GM23338 (cell line): ENCODE results near the gene RPL29. TPM values are rescaled to one million over a fixed set of nuclear protein-coding genes. Genes with fewer than 3 reads are reported as not detected.

Experiments
- ATAC-seq: fragments of 200-7000 bp; cut with Tn5 transposase; 3 replicates; pipeline ENCODE4 v1.9.1; 2020
- DNase-seq: peaks from one replicate; pipeline ENCODE4 v3.0.0-alpha.2; 2015; ENCODE audit warnings: low spot score
- H2AFZ ChIP-seq: fragments of 200-600 bp; sonication (generic); 2 replicates; pipeline ENCODE4 v1.8.0; 2016; ENCODE audit warnings: antibody characterized with exemption, mild to moderate bottlenecking, moderate library complexity
- H3F3A ChIP-seq: fragments of 200-600 bp; sonication (generic); replicated peaks from 2 replicates; pipeline ENCODE4 v1.8.0; 2017; ENCODE audit warnings: antibody characterized with exemption, mixed run types, low read depth
- H3K27ac ChIP-seq: fragments of 200-600 bp; sonication (generic); 2 replicates; pipeline ENCODE4 v1.6.1; 2016; ENCODE audit warnings: low read depth
- H3K27me3 ChIP-seq: fragments of 200-600 bp; sonication (generic); 2 replicates; pipeline ENCODE4 v1.8.0; 2016; ENCODE audit warnings: mild to moderate bottlenecking, mixed run types, moderate library complexity; ENCODE audit not compliant: insufficient read depth
- H3K36me3 ChIP-seq: fragments of 200-600 bp; sonication (generic); 2 replicates; pipeline ENCODE4 v1.8.0; 2016; ENCODE audit warnings: mild to moderate bottlenecking; ENCODE audit not compliant: insufficient read depth
- H3K4me1 ChIP-seq: fragments of 200-600 bp; sonication (generic); 2 replicates; pipeline ENCODE4 v1.8.0; 2016; ENCODE audit warnings: mild to moderate bottlenecking, moderate library complexity; ENCODE audit not compliant: insufficient read depth
- H3K4me2 ChIP-seq: fragments of 200-600 bp; sonication (generic); 2 replicates; pipeline ENCODE4 v1.7.1; 2017; ENCODE audit warnings: mixed run types
- H3K4me3 ChIP-seq: fragments of 200-600 bp; sonication (generic); 2 replicates; pipeline ENCODE4 v1.6.1; 2016; ENCODE audit warnings: mixed run types
- H3K79me2 ChIP-seq: fragments of 200-600 bp; sonication (generic); replicated peaks from 2 replicates; pipeline ENCODE4 v1.8.0; 2017; ENCODE audit warnings: mild to moderate bottlenecking; ENCODE audit not compliant: insufficient read depth
- H3K9me2 ChIP-seq: fragments of 200-600 bp; sonication (generic); 2 replicates; pipeline ENCODE4 v1.8.0; 2017; ENCODE audit not compliant: insufficient read depth
- H4K20me1 ChIP-seq: fragments of 200-600 bp; sonication (generic); replicated peaks from 2 replicates; pipeline ENCODE4 v1.8.0; 2017; ENCODE audit warnings: mild to moderate bottlenecking; ENCODE audit not compliant: insufficient read depth
- H3K27ac Mint-ChIP-seq: 2 replicates; pipeline ENCODE4 v1.8.0; 2020; ENCODE audit warnings: inconsistent platforms, mild to moderate bottlenecking, moderate library complexity, mixed read lengths
- H3K27me3 Mint-ChIP-seq: 3 replicates; pipeline ENCODE4 v1.8.0; 2022; ENCODE audit warnings: low read depth, mild to moderate bottlenecking, moderate library complexity, mixed read lengths, inconsistent platforms; ENCODE audit not compliant: insufficient read depth, poor library complexity
- H3K36me3 Mint-ChIP-seq: 3 replicates; pipeline ENCODE4 v1.8.0; 2021; ENCODE audit warnings: low read depth, mild to moderate bottlenecking, inconsistent platforms, moderate library complexity, mixed read lengths
- H3K4me1 Mint-ChIP-seq: 3 replicates; pipeline ENCODE4 v1.8.0; 2020; ENCODE audit warnings: mild to moderate bottlenecking, inconsistent platforms, mixed read lengths
- H3K4me3 Mint-ChIP-seq: 3 replicates; pipeline ENCODE4 v1.8.0; 2021; ENCODE audit warnings: moderate library complexity, mild to moderate bottlenecking, inconsistent platforms, mixed read lengths
- H3K9me3 Mint-ChIP-seq: 3 replicates; pipeline ENCODE4 v1.8.0; 2020; ENCODE audit warnings: moderate library complexity, mild to moderate bottlenecking, inconsistent platforms, mixed read lengths
- CTCF ChIP-seq, 2 experiments: fragments of 200-600 bp in 1 of 2; sonication (generic) in 1 of 2; conservative IDR thresholded peaks; 2 replicates each; pipeline versions ENCODE4 v1.5.1 to v1.6.1; 2016 to 2017; ENCODE audit warnings: antibody characterized with exemption in 2 of 2, low read depth in 2 of 2, mild to moderate bottlenecking in 2 of 2, moderate library complexity in 1 of 2
- ETS1 ChIP-seq: IDR thresholded peaks from 2 replicates; pipeline ENCODE4 v1.6.1; 2016; ENCODE audit warnings: antibody characterized with exemption
- EZH2phosphoT487 ChIP-seq: fragments of 200-600 bp; sonication (generic); IDR thresholded peaks from one replicate; pipeline ENCODE4 v1.8.1; 2018; ENCODE audit warnings: antibody characterized with exemption; ENCODE audit not compliant: unreplicated experiment
- JUNB ChIP-seq: IDR thresholded peaks from one replicate; pipeline ENCODE4 v1.6.1; 2016; ENCODE audit warnings: antibody characterized with exemption; ENCODE audit not compliant: unreplicated experiment
- STAT1 ChIP-seq: IDR thresholded peaks from one replicate; pipeline ENCODE4 v1.6.1; 2016; ENCODE audit warnings: antibody characterized with exemption; ENCODE audit not compliant: unreplicated experiment
- ZNF331 ChIP-seq: fragments of 250-450 bp; sonication (Bioruptor Pico); IDR thresholded peaks from 2 replicates; pipeline ENCODE4 v1.5.0; 2020; ENCODE audit warnings: low read depth, mild to moderate bottlenecking, moderate library complexity
- ZNF462 ChIP-seq: fragments of 250-450 bp; sonication (Bioruptor Pico); IDR thresholded peaks from 2 replicates; pipeline ENCODE4 v1.5.0; 2020; ENCODE audit warnings: mild to moderate bottlenecking, moderate library complexity
- polyA plus RNA-seq: library from polyadenylated mRNA; unstranded; fragments of >200 nt; fragmentation: Nextera tagmentation; extraction: Ambion mirVana; gene quantifications from 2 replicates; pipeline ENCODE4 v1.2.1, GENCODE V29; 2016
- total RNA-seq: library from RNA; depleted of rRNA; stranded (reverse); fragments of >200 nt; shearing (Covaris generic); gene quantifications from 2 replicates; pipeline ENCODE4 v1.2.3, GENCODE V29; 2014

RPL29 gene
- total and polyA plus RNA-seq, 2 experiments from 2014 or later: 1,471 to 1,864 TPM

DNA sequence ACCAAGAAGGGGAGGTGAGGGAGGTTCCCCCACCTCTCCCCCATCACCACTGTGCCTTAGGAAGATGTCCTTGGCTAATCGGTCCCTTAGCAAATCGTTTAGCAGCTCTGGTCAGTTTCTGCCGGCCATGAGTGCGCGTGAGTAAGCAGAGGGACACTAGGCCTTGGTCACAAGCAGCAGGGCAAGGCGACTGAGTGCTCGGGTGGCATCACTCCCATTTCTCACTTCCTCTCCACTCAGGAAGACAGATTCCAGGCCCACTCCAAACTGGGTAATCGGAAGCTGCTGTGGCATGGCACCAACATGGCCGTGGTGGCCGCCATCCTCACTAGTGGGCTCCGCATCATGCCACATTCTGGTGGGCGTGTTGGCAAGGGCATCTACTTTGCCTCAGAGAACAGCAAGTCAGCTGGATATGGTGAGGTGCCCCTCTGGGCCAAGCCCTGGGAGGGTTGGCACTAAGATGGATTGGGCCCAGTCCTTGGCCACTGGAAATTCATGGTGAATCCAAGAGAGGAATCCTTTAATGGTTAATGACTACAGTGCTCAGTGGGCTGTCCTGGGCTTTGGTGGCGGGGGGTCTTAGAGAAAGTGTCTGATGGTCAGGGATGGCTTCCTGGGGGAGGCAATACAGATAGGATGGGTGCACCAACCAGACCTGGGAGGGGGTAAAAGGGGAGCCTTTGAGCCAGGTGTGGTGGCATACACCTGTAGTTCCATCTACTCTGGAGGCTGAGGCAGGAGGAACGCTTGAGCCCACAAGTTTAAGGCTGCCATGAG lies 49.6 kb downstream of the RPL29 start:
- no peak for DNase-seq
- ATAC-seq: no peak
- H3K27ac ChIP-seq: no peak overlapping the region
- Mint-ChIP-seq H3K4me1 (peaks cover 5% of the 10 kb centered on the region; the same call in 2 of the 3 replicates), H3K4me3 (no peak overlapping the region), H3K9me3 (no peaks in the 10 kb centered on the region), H3K27me3 (peaks cover 23% of the 10 kb centered on the region), H3K27ac (no peak overlapping the region), H3K36me3 (peaks cover 2% of the 10 kb centered on the region; the same call in 1 of the 3 replicates)
- no peaks in the 10 kb centered on the region for H3F3A ChIP-seq
- H2AFZ ChIP-seq: no peak overlapping the region
- no peaks in the 10 kb centered on the region for H3K36me3 ChIP-seq
- no peak overlapping the region for H3K4me2 ChIP-seq
- TF ChIP-seq STAT1: no peak
- TF ChIP-seq EZH2phosphoT487: no peak
- TF ChIP-seq ZNF462 (CRISPR knock-in tag): no peak
- no peak for TF ChIP-seq JUNB
- no peak for TF ChIP-seq CTCF (conservative IDR thresholded peaks at IDR 0.05; ENCODE audit: low read depth in 2 of 2)
- no peak for TF ChIP-seq ETS1
- TF ChIP-seq ZNF331: no peak
- H3K4me3 ChIP-seq: no peak overlapping the region
- no peaks in the 10 kb centered on the region for H3K4me1 ChIP-seq
- no peaks in the 10 kb centered on the region for H4K20me1 ChIP-seq
- peaks cover 8% of the 10 kb centered on the region; the same call in 1 of the 2 replicates for H3K27me3 ChIP-seq
- H3K9me2 ChIP-seq: no peaks in the 10 kb centered on the region
- peaks cover 3% of the 10 kb centered on the region for H3K79me2 ChIP-seq
